Measurements from ENCODE around the gene FAM227A.
"Not testable (repeated sequence)": the region's sequence is repeated elsewhere in the genome, so short reads cannot be mapped to it uniquely, and the experiment has no call there.

Gene FAM227A

GRCh38 chr22:38653741-38654140 is 2.5 kb downstream of the FAM227A start:
- Histone ChIP-seq H3K27me3 (ENCODE audit: control insufficient read depth, insufficient read depth, low read length) (no peaks in the 10 kb centered on the region), H3K9ac (ENCODE audit: low read length) (no peak overlapping the region), H3K9me3 (ENCODE audit: control insufficient read depth, low read length) (no peaks in the 10 kb centered on the region), H3K36me3 (ENCODE audit: control insufficient read depth, insufficient read depth, low read length) (no peaks in the 10 kb centered on the region), H3K4me1 (ENCODE audit: control insufficient read depth, insufficient read depth, low read length) (peaks cover 10% of the 10 kb centered on the region), H3K4me3 (ENCODE audit: low read length) (no peak overlapping the region)

GRCh38 chr22:38652859-38653258 is 3.3 kb downstream of the FAM227A start:
- no peaks in the 10 kb centered on the region for H3K9me3 ChIP-seq (ENCODE audit: control insufficient read depth, low read length)
- no peak overlapping the region for H3K4me3 ChIP-seq (ENCODE audit: low read length)
- no peak overlapping the region for H3K9ac ChIP-seq (ENCODE audit: low read length)
- no peaks in the 10 kb centered on the region for H3K27me3 ChIP-seq (ENCODE audit: control insufficient read depth, insufficient read depth, low read length)
- peaks cover 10% of the 10 kb centered on the region for H3K4me1 ChIP-seq (ENCODE audit: control insufficient read depth, insufficient read depth, low read length)
- no peaks in the 10 kb centered on the region for H3K36me3 ChIP-seq (ENCODE audit: control insufficient read depth, insufficient read depth, low read length)

- Histone ChIP-seq H3K36me3 (ENCODE audit: control insufficient read depth, insufficient read depth, low read length) (no peaks in the 10 kb centered on the region), H3K27me3 (ENCODE audit: control insufficient read depth, insufficient read depth, low read length) (no peaks in the 10 kb centered on the region), H3K9ac (ENCODE audit: low read length) (no peak overlapping the region), H3K4me1 (ENCODE audit: control insufficient read depth, insufficient read depth, low read length) (no peaks in the 10 kb centered on the region), H3K4me3 (ENCODE audit: low read length) (no peak overlapping the region), H3K9me3 (ENCODE audit: control insufficient read depth, low read length) (no peaks in the 10 kb centered on the region)
Measured at GRCh38 chr22:38649841-38650522, 6.2 kb downstream of the FAM227A start.

GRCh38 chr22:38645430-38645829 is 10.8 kb downstream of the FAM227A start:
- no peaks in the 10 kb centered on the region for H3K4me1 ChIP-seq (ENCODE audit: control insufficient read depth, insufficient read depth, low read length)

GRCh38 chr22:38644245-38644644 is 11.9 kb downstream of the FAM227A start:
- not testable (repeated sequence) for H3K36me3 ChIP-seq (ENCODE audit: control insufficient read depth, insufficient read depth, low read length)

More at GRCh38 chr22:38645430-38645829, 10.8 kb downstream of the FAM227A start:
- H3K9me3 ChIP-seq (ENCODE audit: control insufficient read depth, low read length) = no peaks in the 10 kb centered on the region
- no peak overlapping the region for H3K4me3 ChIP-seq (ENCODE audit: low read length)
- no peaks in the 10 kb centered on the region for H3K27me3 ChIP-seq (ENCODE audit: control insufficient read depth, insufficient read depth, low read length)
- H3K36me3 ChIP-seq (ENCODE audit: control insufficient read depth, insufficient read depth, low read length) = no peaks in the 10 kb centered on the region
- H3K9ac ChIP-seq (ENCODE audit: low read length) = no peak overlapping the region

GRCh38 chr22:38641476-38642040 is 14.6 kb downstream of the FAM227A start:
- Histone ChIP-seq H3K36me3 (ENCODE audit: control insufficient read depth, insufficient read depth, low read length) (no peaks in the 10 kb centered on the region), H3K4me1 (ENCODE audit: control insufficient read depth, insufficient read depth, low read length) (no peaks in the 10 kb centered on the region), H3K27me3 (ENCODE audit: control insufficient read depth, insufficient read depth, low read length) (no peaks in the 10 kb centered on the region), H3K4me3 (ENCODE audit: low read length) (no peak overlapping the region), H3K9ac (ENCODE audit: low read length) (no peak overlapping the region), H3K9me3 (ENCODE audit: control insufficient read depth, low read length) (no peaks in the 10 kb centered on the region)

More at GRCh38 chr22:38644245-38644644, 11.9 kb downstream of the FAM227A start:
- not testable (repeated sequence) for H3K4me1 ChIP-seq (ENCODE audit: control insufficient read depth, insufficient read depth, low read length); H3K9me3 ChIP-seq (ENCODE audit: control insufficient read depth, low read length); H3K27me3 ChIP-seq (ENCODE audit: control insufficient read depth, insufficient read depth, low read length); H3K4me3 ChIP-seq (ENCODE audit: low read length); H3K9ac ChIP-seq (ENCODE audit: low read length)

- Histone ChIP-seq H3K27me3 (ENCODE audit: control insufficient read depth, insufficient read depth, low read length) (no peaks in the 10 kb centered on the region), H3K4me3 (ENCODE audit: low read length) (no peak overlapping the region), H3K9me3 (ENCODE audit: control insufficient read depth, low read length) (no peaks in the 10 kb centered on the region), H3K36me3 (ENCODE audit: control insufficient read depth, insufficient read depth, low read length) (no peaks in the 10 kb centered on the region), H3K4me1 (ENCODE audit: control insufficient read depth, insufficient read depth, low read length) (no peaks in the 10 kb centered on the region), H3K9ac (ENCODE audit: low read length) (no peak overlapping the region)
Measured at GRCh38 chr22:38638728-38639127, 17.5 kb downstream of the FAM227A start.

- Histone ChIP-seq H3K9me3 (ENCODE audit: control insufficient read depth, low read length) (no peaks in the 10 kb centered on the region), H3K27me3 (ENCODE audit: control insufficient read depth, insufficient read depth, low read length) (no peaks in the 10 kb centered on the region), H3K4me3 (ENCODE audit: low read length) (no peak overlapping the region), H3K4me1 (ENCODE audit: control insufficient read depth, insufficient read depth, low read length) (no peaks in the 10 kb centered on the region), H3K9ac (ENCODE audit: low read length) (no peak overlapping the region), H3K36me3 (ENCODE audit: control insufficient read depth, insufficient read depth, low read length) (no peaks in the 10 kb centered on the region)
Measured at GRCh38 chr22:38638216-38638615, 18.0 kb downstream of the FAM227A start.

- Histone ChIP-seq H3K27me3 (ENCODE audit: control insufficient read depth, insufficient read depth, low read length) (no peaks in the 10 kb centered on the region), H3K4me1 (ENCODE audit: control insufficient read depth, insufficient read depth, low read length) (no peaks in the 10 kb centered on the region), H3K36me3 (ENCODE audit: control insufficient read depth, insufficient read depth, low read length) (no peaks in the 10 kb centered on the region), H3K9ac (ENCODE audit: low read length) (no peak overlapping the region), H3K9me3 (ENCODE audit: control insufficient read depth, low read length) (no peaks in the 10 kb centered on the region), H3K4me3 (ENCODE audit: low read length) (no peak overlapping the region)
Measured at GRCh38 chr22:38632528-38632927, 23.7 kb downstream of the FAM227A start.

- no peaks in the 10 kb centered on the region for H3K36me3 ChIP-seq (ENCODE audit: control insufficient read depth, insufficient read depth, low read length)
- H3K9me3 ChIP-seq (ENCODE audit: control insufficient read depth, low read length) = no peaks in the 10 kb centered on the region
- no peak overlapping the region for H3K9ac ChIP-seq (ENCODE audit: low read length)
- H3K4me3 ChIP-seq (ENCODE audit: low read length) = no peak overlapping the region
- no peaks in the 10 kb centered on the region for H3K27me3 ChIP-seq (ENCODE audit: control insufficient read depth, insufficient read depth, low read length)
- no peaks in the 10 kb centered on the region for H3K4me1 ChIP-seq (ENCODE audit: control insufficient read depth, insufficient read depth, low read length)
Measured at GRCh38 chr22:38631724-38632123, 24.5 kb downstream of the FAM227A start.

- Histone ChIP-seq H3K9me3 (ENCODE audit: control insufficient read depth, low read length) (no peaks in the 10 kb centered on the region), H3K36me3 (ENCODE audit: control insufficient read depth, insufficient read depth, low read length) (no peaks in the 10 kb centered on the region), H3K9ac (ENCODE audit: low read length) (no peak overlapping the region), H3K4me1 (ENCODE audit: control insufficient read depth, insufficient read depth, low read length) (no peaks in the 10 kb centered on the region), H3K27me3 (ENCODE audit: control insufficient read depth, insufficient read depth, low read length) (no peaks in the 10 kb centered on the region), H3K4me3 (ENCODE audit: low read length) (no peak overlapping the region)
Measured at GRCh38 chr22:38629108-38629507, 27.1 kb downstream of the FAM227A start.

- Histone ChIP-seq H3K27me3 (ENCODE audit: control insufficient read depth, insufficient read depth, low read length) (no peaks in the 10 kb centered on the region), H3K36me3 (ENCODE audit: control insufficient read depth, insufficient read depth, low read length) (no peaks in the 10 kb centered on the region)
Measured at GRCh38 chr22:38628444-38628843, 27.7 kb downstream of the FAM227A start.

More at GRCh38 chr22:38628444-38628843, 27.7 kb downstream of the FAM227A start:
- H3K9ac ChIP-seq (ENCODE audit: low read length) = no peak overlapping the region
- no peaks in the 10 kb centered on the region for H3K9me3 ChIP-seq (ENCODE audit: control insufficient read depth, low read length)
- no peak overlapping the region for H3K4me3 ChIP-seq (ENCODE audit: low read length)
- no peaks in the 10 kb centered on the region for H3K4me1 ChIP-seq (ENCODE audit: control insufficient read depth, insufficient read depth, low read length)
